HG03575 (cell line): ENCODE data around the gene INCA1.

ENCODE experiments used
- ATAC-seq: cut with Tn5 transposase; IDR thresholded peaks from one replicate; pipeline ENCODE4 v1.9.1; 2021; ENCODE audit not compliant: unreplicated experiment, insufficient number of reproducible peaks, low FRiP score; ENCODE audit errors: extremely low read depth

Gene INCA1

GRCh38 chr17:5019475-5019956, 22.2 kb upstream of the INCA1 start:
- no peak for ATAC-seq

DNA sequence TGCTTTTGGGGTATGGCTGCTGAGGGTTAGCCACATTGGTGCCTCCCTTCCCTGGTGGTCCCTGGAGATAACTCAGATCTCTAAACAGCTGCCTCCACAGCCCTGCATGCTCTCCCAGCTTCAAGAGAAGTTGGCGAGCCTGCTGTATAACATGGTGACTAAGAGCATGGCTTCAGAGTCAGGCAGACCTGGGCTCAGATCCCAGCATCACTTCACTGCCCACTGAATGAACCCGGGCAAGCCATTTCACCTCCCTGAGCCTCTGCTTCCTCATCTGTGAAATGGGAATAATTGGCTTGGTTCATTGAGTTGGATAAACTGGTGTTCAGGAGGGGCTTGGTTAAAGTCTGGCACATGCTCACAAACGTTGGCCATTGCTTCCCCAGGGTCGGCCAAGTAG, 17.0 kb upstream of the INCA1 start:
- ATAC-seq = no peak

GRCh38 chr17:5011928-5012327, 14.6 kb upstream of the INCA1 start:
- ATAC-seq = no peak

DNA sequence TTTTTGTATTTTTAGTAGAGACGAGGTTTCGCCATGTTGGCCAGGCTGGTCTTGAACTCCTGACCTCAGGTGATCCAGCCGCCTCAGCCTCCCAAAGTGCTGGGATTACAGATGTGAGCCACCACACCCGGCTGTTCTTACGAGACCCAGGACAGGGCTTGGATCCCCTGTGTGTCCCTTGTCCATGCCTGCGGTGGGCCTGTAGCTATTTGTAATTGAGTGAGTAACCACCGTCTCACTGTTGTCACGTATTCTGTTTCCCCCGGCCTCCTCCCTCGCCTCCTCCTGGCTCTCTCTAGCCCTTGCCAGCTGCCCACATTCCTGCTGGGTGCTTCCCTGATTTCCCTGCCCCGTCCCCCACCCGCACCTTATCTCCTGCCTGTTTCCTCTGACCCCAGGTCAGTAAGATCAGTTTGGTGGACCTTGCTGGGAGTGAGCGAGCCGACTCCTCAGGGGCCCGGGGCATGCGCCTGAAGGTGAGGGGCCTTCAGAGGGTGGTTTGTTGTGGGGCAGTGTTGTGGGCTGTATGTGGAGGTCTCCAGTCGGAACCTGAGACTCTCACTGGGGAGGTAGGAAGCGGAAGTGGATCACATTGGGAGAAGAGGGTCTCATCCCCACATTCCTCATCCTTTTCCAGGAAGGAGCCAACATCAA, 6.0 kb upstream of the INCA1 start:
- ATAC-seq = no peak

GRCh38 chr17:5002121-5002788, 4.9 kb upstream of the INCA1 start:
- no peak for ATAC-seq

- no peak for ATAC-seq
Measured at GRCh38 chr17:5000237-5000639, 2.9 kb upstream of the INCA1 start.

- no peak for ATAC-seq
Measured at GRCh38 chr17:4999430-5000093, 2.2 kb upstream of the INCA1 start.

DNA sequence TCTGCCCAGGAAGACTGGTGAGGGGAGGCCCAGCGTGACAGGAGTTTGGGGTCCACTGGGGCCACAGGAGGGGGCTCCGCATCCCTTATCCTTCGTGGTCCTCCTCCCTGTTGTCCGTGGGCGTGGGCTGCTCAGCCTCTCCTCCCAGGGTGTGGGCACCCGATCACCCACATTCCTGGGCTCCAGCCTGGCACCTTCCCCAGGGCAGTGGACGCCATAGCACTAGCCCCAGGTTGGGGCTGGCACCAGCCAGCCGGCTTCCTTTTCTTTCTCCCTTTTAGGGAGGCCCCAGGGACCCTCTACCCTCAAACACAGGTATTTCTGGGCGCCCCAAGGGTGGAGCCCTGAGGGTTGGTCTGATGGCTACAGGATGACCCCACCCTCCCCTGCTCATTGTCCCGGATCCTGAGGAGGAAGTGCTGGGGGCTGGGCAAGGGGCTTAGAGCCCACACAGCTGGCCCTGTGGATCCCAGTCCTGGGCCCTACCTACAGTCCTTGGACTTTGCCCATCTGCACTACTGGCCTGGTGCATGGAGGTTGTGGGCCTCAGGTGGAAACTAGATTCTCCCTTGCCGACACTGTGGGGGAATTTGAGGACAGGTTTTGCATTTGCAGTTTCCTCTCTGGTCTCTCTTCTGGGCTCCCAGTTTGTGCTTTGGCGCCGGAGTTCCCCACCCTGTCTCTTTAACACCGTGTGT, 1.6 kb upstream of the INCA1 start:
- no peak for ATAC-seq

- ATAC-seq = no peak
Measured at GRCh38 chr17:4998027-4998731, 857 bp upstream of the INCA1 start.

DNA sequence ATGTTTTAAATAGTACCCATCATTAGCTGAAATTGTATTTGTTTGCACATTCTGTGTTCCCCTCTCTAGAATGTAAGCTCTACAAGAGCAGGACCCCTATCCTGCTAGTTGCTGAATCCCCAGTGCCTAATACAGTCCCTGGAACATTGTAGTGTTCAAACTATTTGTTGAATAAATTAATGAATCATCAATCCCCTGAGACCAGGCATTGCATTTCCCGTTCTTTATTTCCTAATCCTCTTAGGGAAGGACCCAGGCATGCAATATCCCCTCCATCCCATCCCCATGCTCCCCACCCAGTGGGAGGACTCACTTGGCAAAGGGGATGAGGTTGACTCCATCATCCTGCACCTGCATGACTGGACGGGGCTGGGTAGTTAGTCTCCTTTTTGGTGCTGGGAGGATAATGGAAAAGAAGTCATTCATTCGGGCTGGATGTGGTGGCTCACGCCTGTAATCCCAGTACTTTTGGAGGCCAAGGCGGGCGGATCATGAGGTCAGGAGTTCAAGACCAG, 3.2 kb downstream of the INCA1 start:
- ATAC-seq = no peak

- no peak for ATAC-seq
Measured at GRCh38 chr17:4987767-4988567, 9.4 kb downstream of the INCA1 start.

- no peak for ATAC-seq
Measured at GRCh38 chr17:4986951-4987766, 10.2 kb downstream of the INCA1 start, which contains the start of gene CAMTA2. Gene CAMTA2 (minus strand): TSS chr17:4987675. CDS start chr17:4986222, 1,453 bp downstream.

- ATAC-seq = no peak
Measured at GRCh38 chr17:4986403-4986802, 10.9 kb downstream of the INCA1 start.

DNA sequence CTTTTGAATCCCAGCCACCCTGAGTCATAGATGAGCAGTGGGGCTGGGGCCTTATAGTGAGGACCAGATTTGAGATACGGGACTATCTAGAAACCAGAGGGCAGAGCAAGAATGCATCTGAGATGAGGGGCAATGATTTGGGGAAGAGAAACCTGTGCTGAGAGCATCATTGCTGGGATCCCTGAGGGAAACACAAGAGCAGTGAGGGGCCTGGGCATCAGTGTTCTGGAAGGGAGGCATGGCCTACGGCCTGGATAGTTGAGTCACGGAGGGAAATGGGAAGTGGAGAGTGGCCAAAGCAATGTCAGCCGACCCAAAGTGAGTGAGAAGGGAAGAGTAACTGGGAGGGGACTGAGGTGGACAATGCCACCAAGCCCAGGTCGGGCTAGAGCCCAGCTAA, 15.0 kb downstream of the INCA1 start:
- no peak for ATAC-seq

- ATAC-seq = no peak
Measured at GRCh38 chr17:4980644-4981216, 16.6 kb downstream of the INCA1 start.

GRCh38 chr17:4978726-4979125, 18.6 kb downstream of the INCA1 start:
- ATAC-seq = no peak

DNA sequence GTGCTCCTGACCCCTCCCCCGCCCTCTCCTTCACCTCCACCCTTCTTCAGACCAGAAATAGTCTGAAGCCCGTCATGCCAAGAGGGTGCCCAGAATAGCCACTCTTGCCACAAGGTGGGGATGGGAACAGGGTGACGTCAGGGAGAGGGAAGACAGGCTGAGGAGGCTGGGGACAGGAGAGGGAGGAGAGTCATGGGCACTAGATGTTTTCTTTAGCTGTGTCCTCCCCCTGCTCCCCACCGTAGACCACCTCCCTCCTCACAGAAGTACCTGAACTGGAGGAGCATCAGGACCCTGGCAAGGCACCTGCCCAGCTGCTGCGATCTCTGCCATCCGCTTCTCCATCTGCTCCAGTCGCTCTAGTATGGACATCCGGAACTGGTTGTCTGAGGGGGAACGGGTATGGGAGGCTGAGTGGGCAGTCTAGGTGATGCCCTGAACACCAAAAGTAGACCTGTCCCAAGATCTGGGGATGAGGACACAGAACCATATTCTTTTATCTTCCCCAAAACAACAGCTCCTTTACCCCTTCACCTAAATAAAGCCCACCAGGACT, 23.1 kb downstream of the INCA1 start:
- ATAC-seq = no peak
